Gastrocnemius medialis (tissue), 4 donors: ENCODE data around the gene ESF1.

ENCODE experiments used
- CTCF ChIP-seq, 5 experiments: fragments of 450-650 bp in 3 of 5; fragments of 200-600 bp in 2 of 5; sonication (generic) in 2 of 5; IDR thresholded peaks in 4 of 5; conservative IDR thresholded peaks in 1 of 5; 1 replicate in 4 of 5; 2 replicates in 1 of 5; pipeline ENCODE4 v1.5.1; 2016 to 2019; ENCODE audit warnings: antibody characterized with exemption in 5 of 5, mild to moderate bottlenecking in 3 of 5, moderate library complexity in 3 of 5
- POLR2A ChIP-seq, 2 donors: fragments of 450-650 bp; IDR thresholded peaks; one replicate each; pipeline ENCODE4 v1.6.1; 2017; ENCODE audit warnings: antibody characterized with exemption in 2 of 2, mild to moderate bottlenecking in 2 of 2, moderate library complexity in 2 of 2

GRCh38 chr20:13758884-13759283 is 25.8 kb downstream of the ESF1 start:
- no peak for TF ChIP-seq CTCF (IDR thresholded peaks at IDR 0.05 in 4 of 5, conservative IDR thresholded peaks at IDR 0.05 in 1 of 5)
- TF ChIP-seq POLR2A (IDR thresholded peaks at IDR 0.05), result no peak
